Lower leg skin (tissue), 4 donors: ENCODE results near the gene MTAP. TPM values are rescaled to one million over a fixed set of nuclear protein-coding genes. Genes with fewer than 3 reads are reported as not detected.
"Not testable (repeated sequence)": the region's sequence is repeated elsewhere in the genome, so short reads cannot be mapped to it uniquely, and the experiment has no call there.

Experiments
- DNase-seq, 2 donors: peaks; one replicate each; pipeline ENCODE4 v3.0.0-alpha.2; 2019; ENCODE audit warnings: low spot score in 2 of 2
- H3K4me3 ChIP-seq: fragments of 200-600 bp; sonication (generic); 2 replicates; pipeline ENCODE4 v1.5.1; 2017; ENCODE audit warnings: mild to moderate bottlenecking, low read depth; ENCODE audit not compliant: poor library complexity, severe bottlenecking
- CTCF ChIP-seq, 3 donors: fragments of 450-650 bp; IDR thresholded peaks; one replicate each; pipeline ENCODE4 v1.5.1; 2016; ENCODE audit warnings: antibody characterized with exemption in 3 of 3, mild to moderate bottlenecking in 3 of 3, moderate library complexity in 2 of 3
- POLR2A ChIP-seq, 2 donors: fragments of 450-650 bp; IDR thresholded peaks; one replicate each; pipeline ENCODE4 v1.6.1; 2016 to 2017; ENCODE audit warnings: antibody characterized with exemption in 2 of 2, mild to moderate bottlenecking in 1 of 2, moderate library complexity in 1 of 2
- WGBS, 2 donors: methylation state at CpG; one replicate each; pipeline ENCODE4 v1.1.5; 2018; 5-methylcytosine and 5-hydroxymethylcytosine counted together
- intact Hi-C: fragments of 100-400 bp; cut with DNase I; formaldehyde crosslinking; loops from one replicate; pipeline ENCODE4 v1.15.0; 2023; ENCODE audit warnings: low total_unique reads
- total RNA-seq, 4 donors: library from RNA; depleted of rRNA; stranded (reverse); fragments of >200 nt; gene quantifications; one replicate each; pipeline ENCODE4 v1.1.0, GENCODE V29; 2016

The MTAP gene
- total RNA-seq, 4 donors from 2014 or later = 12.9 to 18.2 (median 14.7) TPM

- intact Hi-C loops = no loop called here
- H3K4me3 ChIP-seq = no peak overlapping the region
- 87 to 91% methylated on average over 4 of the region's 4 CpGs for WGBS, 2 donors
- TF ChIP-seq POLR2A (IDR thresholded peaks at IDR 0.05) (no peak), CTCF (IDR thresholded peaks at IDR 0.05) (no peak)
- DNase-seq = no peak
These were observed 141.0 kb downstream of the MTAP start for GRCh38 chr9:21943464-21943863.

- intact Hi-C loops = no loop called here
- 45 to 58% methylated on average over 2 of the region's 2 CpGs for WGBS, 2 donors
- TF ChIP-seq POLR2A (IDR thresholded peaks at IDR 0.05) = no peak
- TF ChIP-seq CTCF (IDR thresholded peaks at IDR 0.05) = no peak
- no peak for DNase-seq
- H3K4me3 ChIP-seq = no peak overlapping the region
These were observed 143.2 kb downstream of the MTAP start for GRCh38 chr9:21945606-21946005.

GRCh38 chr9:21958833-21959232 is 156.4 kb downstream of the MTAP start:
- no peak for DNase-seq
- intact Hi-C loops = no loop called here
- no peak overlapping the region for H3K4me3 ChIP-seq
- WGBS, 2 donors = 89 to 92% methylated on average over 2 of the region's 2 CpGs
- TF ChIP-seq POLR2A (IDR thresholded peaks at IDR 0.05) (no peak), CTCF (IDR thresholded peaks at IDR 0.05) (no peak)

GRCh38 chr9:21959268-21959667 is 156.8 kb downstream of the MTAP start:
- intact Hi-C loops, DNase-seq, H3K4me3 ChIP-seq: not testable (repeated sequence)
- 90 to 94% methylated on average over 27 to 32 of the region's 33 CpGs for WGBS, 2 donors

GRCh38 chr9:21961569-21961968 is 159.1 kb downstream of the MTAP start:
- no peak for DNase-seq
- 74 to 80% methylated on average over 2 of the region's 2 CpGs for WGBS, 2 donors
- H3K4me3 ChIP-seq = no peak overlapping the region

GRCh38 chr9:21964925-21965385 is 162.5 kb downstream of the MTAP start:
- no peak for DNase-seq
- intact Hi-C loops = no loop called here
- TF ChIP-seq POLR2A (IDR thresholded peaks at IDR 0.05) (no peak), CTCF (IDR thresholded peaks at IDR 0.05) (no peak)
- H3K4me3 ChIP-seq = no peak overlapping the region
- WGBS, 2 donors = 1 to 2% methylated on average over 18 to 29 of the region's 29 CpGs

More at GRCh38 chr9:21961569-21961968, 159.1 kb downstream of the MTAP start:
- TF ChIP-seq CTCF (IDR thresholded peaks at IDR 0.05) (no peak), POLR2A (IDR thresholded peaks at IDR 0.05) (no peak)
- intact Hi-C loops = no loop called here
